Activated CD4-positive, alpha-beta T cell treated with anti-CD3 and anti-CD28 coated beads, Interleukin-2, amount 10 ng/mL, durations not matched to agents 7 days and 5 days (primary cell): ENCODE results near the gene ELK4. TPM values are rescaled to one million over a fixed set of nuclear protein-coding genes. Genes with fewer than 3 reads are reported as not detected.

Experiments used
- CTCF ChIA-PET: fragments of 350-600 bp; sonication (Branson Sonifier 250); formaldehyde crosslinking; loops from one replicate; lab custom pipeline; 2021; ENCODE audit warnings: antibody characterized with exemption; lab: Charles Lee
- POLR2A ChIA-PET: fragments of 350-600 bp; sonication (Branson Sonifier 250); formaldehyde crosslinking; loops from one replicate; lab custom pipeline; 2021; ENCODE audit warnings: antibody characterized with exemption; lab: Charles Lee
- DNase-seq: peaks from one replicate; pipeline ENCODE4 v3.0.0-alpha.2; 2020
- H3K27ac Mint-ChIP-seq: one replicate; pipeline ENCODE4 v1.8.0; 2021; ENCODE audit warnings: mild to moderate bottlenecking, moderate library complexity, mixed read lengths
- H3K27me3 Mint-ChIP-seq: one replicate; pipeline ENCODE4 v1.8.0; 2021; ENCODE audit warnings: mixed read lengths
- H3K36me3 Mint-ChIP-seq: one replicate; pipeline ENCODE4 v1.8.0; 2021; ENCODE audit warnings: low read depth, mixed read lengths
- H3K4me1 Mint-ChIP-seq: one replicate; pipeline ENCODE4 v1.8.0; 2021; ENCODE audit warnings: mixed read lengths
- H3K4me3 Mint-ChIP-seq: one replicate; pipeline ENCODE4 v1.8.0; 2021; ENCODE audit warnings: mild to moderate bottlenecking, moderate library complexity, mixed read lengths
- H3K9me3 Mint-ChIP-seq: one replicate; pipeline ENCODE4 v1.8.0; 2021; ENCODE audit warnings: mixed read lengths
- total RNA-seq, 2 experiments: library from RNA; stranded (reverse); gene quantifications; one replicate each; pipeline ENCODE4 v1.2.3, GENCODE V29; 2021

ELK4 gene
- 100 to 1,000 TPM in 1 of 2 experiments, 10 to 100 TPM in 1; 99.4 to 103 TPM for total RNA-seq

DNA sequence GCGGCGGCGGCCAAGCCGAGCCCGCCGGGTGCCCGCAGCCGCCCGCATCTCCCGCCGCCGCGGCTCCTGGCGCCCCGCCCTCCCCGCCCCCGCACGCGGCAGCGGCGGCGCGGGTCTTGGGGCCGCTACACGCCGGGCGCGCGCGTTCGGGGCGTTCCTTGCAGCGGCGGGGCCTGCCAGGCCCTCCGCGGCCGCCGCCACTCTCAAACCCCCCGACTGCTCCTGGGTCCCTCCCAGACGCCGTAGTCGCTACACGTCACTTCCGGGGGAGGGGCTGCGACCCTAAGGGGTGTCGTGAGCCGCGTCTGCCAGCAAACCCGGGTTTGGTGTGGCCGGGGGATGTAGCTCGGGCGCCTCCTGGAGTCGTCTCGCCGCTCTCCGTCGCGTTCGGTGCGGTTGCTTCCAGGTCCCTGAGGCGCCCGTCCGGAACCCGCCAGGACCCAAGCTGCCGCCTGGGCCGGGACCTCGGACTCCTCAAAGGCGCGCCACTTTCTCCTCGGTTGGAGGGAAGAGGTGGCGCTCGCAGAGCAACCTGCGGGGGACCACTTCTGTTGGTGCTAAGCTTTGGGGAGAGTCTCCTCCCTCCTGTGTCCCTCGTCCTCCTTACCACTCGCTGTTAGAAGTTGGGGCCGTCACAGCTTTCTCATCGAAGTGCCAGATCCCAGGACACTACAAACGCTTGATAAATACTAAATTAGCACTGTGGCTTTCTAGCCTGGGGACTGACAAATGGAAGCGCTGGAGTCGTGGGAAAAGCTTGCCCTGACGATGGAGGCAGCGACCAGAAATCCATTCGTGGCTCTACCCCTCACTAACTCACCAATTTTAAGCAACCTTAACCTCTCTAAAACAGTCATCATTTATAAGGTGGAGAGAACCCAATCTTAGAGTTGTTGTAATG, at the start of gene ELK4:
Gene ELK4 (minus strand): TSS at position 244 of the 901 bp plus-strand sequence. CDS start 8,129 bp downstream, outside the sequence.
- peak within 1 kb of the TSS; percentile 81 for H3K4me3 Mint-ChIP-seq
- ChIA-PET POLR2A (interaction anchor here (0.8 to 2.3 kb wide), 2 partner anchors 33 to 40 kb away, joined by 3 to 18 read pairs; no protein-coding TSS in a partner anchor), CTCF (interaction anchor here (0.6 to 7.8 kb wide), 18 partner anchors 10 to 511 kb away, joined by 3 to 105 read pairs (median 6); no protein-coding TSS in a partner anchor)
- peaks cover 7% of the 10 kb centered on the region for H3K27me3 Mint-ChIP-seq
- DNase-seq: peak; percentile 99
- H3K27ac Mint-ChIP-seq: peak within 1 kb of the TSS; percentile 95
- H3K36me3 Mint-ChIP-seq: peaks cover 25% of the 10 kb centered on the region
- H3K9me3 Mint-ChIP-seq: no peaks in the 10 kb centered on the region
- peaks cover 39% of the 10 kb centered on the region for H3K4me1 Mint-ChIP-seq

- CTCF ChIA-PET: no interaction called here
- H3K9me3 Mint-ChIP-seq: no peaks in the 10 kb centered on the region
- peaks cover 12% of the 10 kb centered on the region for H3K4me1 Mint-ChIP-seq
- no peak overlapping the region for H3K27ac Mint-ChIP-seq
- H3K27me3 Mint-ChIP-seq: peaks cover 29% of the 10 kb centered on the region
- DNase-seq: no peak
- POLR2A ChIA-PET: no interaction called here
- no peaks in the 10 kb centered on the region for H3K36me3 Mint-ChIP-seq
- H3K4me3 Mint-ChIP-seq: no peak overlapping the region
Observed at GRCh38 chr1:205681364-205681763, 49.6 kb upstream of the ELK4 start.

- peaks cover 32% of the 10 kb centered on the region for H3K27me3 Mint-ChIP-seq
- H3K36me3 Mint-ChIP-seq: no peaks in the 10 kb centered on the region
- H3K4me3 Mint-ChIP-seq: peak within 1 kb of the TSS; percentile 73
- peaks cover 12% of the 10 kb centered on the region for H3K4me1 Mint-ChIP-seq
- H3K27ac Mint-ChIP-seq: no peak within 1 kb of the TSS
- H3K9me3 Mint-ChIP-seq: no peaks in the 10 kb centered on the region
- DNase-seq: peak; percentile 35
- CTCF ChIA-PET: interaction anchor here (0.8 to 2.8 kb wide), 5 partner anchors 8 to 94 kb away, joined by 3 to 13 read pairs (median 5); no protein-coding TSS in a partner anchor
- POLR2A ChIA-PET: no interaction called here
Observed at GRCh38 chr1:205680073-205680851, 48.5 kb upstream of the ELK4 start, which contains the start of gene SLC45A3. Gene SLC45A3, minus strand, starts transcription at chr1:205680509. Its CDS starts 15,853 bp downstream, at chr1:205664656.

GRCh38 chr1:205678286-205679111, 46.7 kb upstream of the ELK4 start:
- Mint-ChIP-seq H3K36me3 (no peaks in the 10 kb centered on the region), H3K9me3 (no peaks in the 10 kb centered on the region), H3K4me3 (peak overlapping the region; percentile 73), H3K4me1 (peaks cover 12% of the 10 kb centered on the region), H3K27ac (no peak overlapping the region), H3K27me3 (peaks cover 32% of the 10 kb centered on the region)
- POLR2A ChIA-PET: no interaction called here
- CTCF ChIA-PET: interaction anchor here (1.1 to 2.8 kb wide), 7 partner anchors 10 to 87 kb away, joined by 3 to 13 read pairs (median 8); no protein-coding TSS in a partner anchor
- no peak for DNase-seq

DNA sequence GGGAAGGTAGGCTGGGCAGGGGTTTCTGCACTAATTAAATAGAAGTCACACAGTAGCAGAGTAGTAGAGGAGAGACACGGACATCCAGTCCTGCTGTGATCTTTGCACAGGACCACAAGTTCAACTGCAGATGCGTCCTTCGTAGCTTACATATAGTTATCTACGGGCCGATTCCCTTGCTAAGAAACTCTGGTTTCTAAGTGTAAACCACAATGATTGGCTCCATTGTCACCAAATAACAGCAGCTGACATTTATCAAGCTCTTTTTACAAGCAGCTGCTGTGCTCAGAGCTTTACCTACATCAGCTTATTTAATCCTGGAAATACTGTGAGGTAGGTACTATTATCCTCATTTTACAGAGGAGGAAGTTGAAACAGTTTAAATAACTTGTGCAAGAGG, 45.4 kb upstream of the ELK4 start:
- no peak for DNase-seq
- H3K4me3 Mint-ChIP-seq: no peak overlapping the region
- POLR2A ChIA-PET: no interaction called here
- H3K4me1 Mint-ChIP-seq: peaks cover 13% of the 10 kb centered on the region
- H3K27me3 Mint-ChIP-seq: peaks cover 28% of the 10 kb centered on the region
- no peak overlapping the region for H3K27ac Mint-ChIP-seq
- H3K9me3 Mint-ChIP-seq: no peaks in the 10 kb centered on the region
- CTCF ChIA-PET: interaction anchor here (0.6 to 2.2 kb wide), 6 partner anchors 10 to 504 kb away, joined by 3 to 8 read pairs (median 4); no protein-coding TSS in a partner anchor
- no peaks in the 10 kb centered on the region for H3K36me3 Mint-ChIP-seq

GRCh38 chr1:205676597-205676996, 44.8 kb upstream of the ELK4 start:
- no peaks in the 10 kb centered on the region for H3K9me3 Mint-ChIP-seq
- H3K4me3 Mint-ChIP-seq: no peak overlapping the region

GRCh38 chr1:205676002-205676401, 44.2 kb upstream of the ELK4 start:
- ChIA-PET POLR2A (no interaction called here), CTCF (interaction anchor here (0.8 kb wide), 1 partner anchor 99 kb away, joined by 3 read pairs; the partner anchor contains the start of gene RAB29)
- no peak for DNase-seq
- H3K36me3 Mint-ChIP-seq: no peaks in the 10 kb centered on the region
- no peak overlapping the region for H3K4me3 Mint-ChIP-seq
- peaks cover 19% of the 10 kb centered on the region for H3K27me3 Mint-ChIP-seq
- H3K4me1 Mint-ChIP-seq: peaks cover 16% of the 10 kb centered on the region
- H3K27ac Mint-ChIP-seq: no peak overlapping the region
- no peaks in the 10 kb centered on the region for H3K9me3 Mint-ChIP-seq

More at GRCh38 chr1:205676597-205676996, 44.8 kb upstream of the ELK4 start:
- DNase-seq: no peak
- ChIA-PET CTCF (interaction anchor here (0.8 to 2.2 kb wide), 4 partner anchors 10 to 99 kb away, joined by 3 to 8 read pairs (median 4); partner anchors contain the start of gene RAB29), POLR2A (no interaction called here)
- H3K27ac Mint-ChIP-seq: no peak overlapping the region
- H3K4me1 Mint-ChIP-seq: peaks cover 16% of the 10 kb centered on the region
- H3K36me3 Mint-ChIP-seq: no peaks in the 10 kb centered on the region
- H3K27me3 Mint-ChIP-seq: peaks cover 25% of the 10 kb centered on the region

- Mint-ChIP-seq H3K4me3 (no peak overlapping the region), H3K27me3 (peaks cover 13% of the 10 kb centered on the region), H3K9me3 (no peaks in the 10 kb centered on the region), H3K4me1 (peaks cover 12% of the 10 kb centered on the region), H3K27ac (no peak overlapping the region), H3K36me3 (no peaks in the 10 kb centered on the region)
- DNase-seq: no peak
- POLR2A ChIA-PET: no interaction called here
- CTCF ChIA-PET: no interaction called here
Observed at GRCh38 chr1:205675247-205675646, 43.4 kb upstream of the ELK4 start.

DNA sequence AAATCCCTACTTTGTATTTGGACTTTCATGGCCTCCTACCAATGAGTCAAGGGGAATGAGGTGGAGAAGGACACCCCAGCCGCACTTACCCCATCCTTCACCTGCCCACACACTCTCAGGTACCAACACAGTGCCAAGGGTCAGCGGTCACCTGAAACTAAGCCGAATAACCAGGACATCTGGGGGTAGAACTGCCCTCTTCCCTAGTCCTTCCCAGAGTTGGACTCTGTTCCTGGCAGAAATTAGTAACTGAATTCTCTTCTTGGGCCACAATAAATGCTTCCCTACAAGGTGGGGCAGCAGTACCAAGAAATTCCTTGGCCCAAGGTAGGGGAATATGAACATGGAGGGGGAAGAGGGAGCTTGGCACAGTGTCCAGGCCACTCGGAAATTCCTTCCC, 41.2 kb upstream of the ELK4 start:
- H3K27me3 Mint-ChIP-seq: peaks cover 11% of the 10 kb centered on the region
- POLR2A ChIA-PET: no interaction called here

GRCh38 chr1:205672395-205672889, 40.6 kb upstream of the ELK4 start:
- Mint-ChIP-seq H3K36me3 (no peaks in the 10 kb centered on the region), H3K27ac (no peak overlapping the region), H3K9me3 (no peaks in the 10 kb centered on the region), H3K4me1 (peaks cover 4% of the 10 kb centered on the region), H3K27me3 (peaks cover 11% of the 10 kb centered on the region), H3K4me3 (no peak overlapping the region)
- ChIA-PET CTCF (interaction anchor here (0.6 to 8.8 kb wide), 2 partner anchors 13 to 38 kb away, joined by 3 to 75 read pairs; no protein-coding TSS in a partner anchor), POLR2A (no interaction called here)
- no peak for DNase-seq

More for the DNA sequence above, 41.2 kb upstream of the ELK4 start:
- H3K9me3 Mint-ChIP-seq: no peaks in the 10 kb centered on the region
- DNase-seq: no peak
- H3K4me3 Mint-ChIP-seq: no peak overlapping the region
- no peak overlapping the region for H3K27ac Mint-ChIP-seq
- peaks cover 4% of the 10 kb centered on the region for H3K4me1 Mint-ChIP-seq
- CTCF ChIA-PET: interaction anchor here (0.6 to 8.8 kb wide), 2 partner anchors 14 to 38 kb away, joined by 3 to 75 read pairs; no protein-coding TSS in a partner anchor
- no peaks in the 10 kb centered on the region for H3K36me3 Mint-ChIP-seq

DNA sequence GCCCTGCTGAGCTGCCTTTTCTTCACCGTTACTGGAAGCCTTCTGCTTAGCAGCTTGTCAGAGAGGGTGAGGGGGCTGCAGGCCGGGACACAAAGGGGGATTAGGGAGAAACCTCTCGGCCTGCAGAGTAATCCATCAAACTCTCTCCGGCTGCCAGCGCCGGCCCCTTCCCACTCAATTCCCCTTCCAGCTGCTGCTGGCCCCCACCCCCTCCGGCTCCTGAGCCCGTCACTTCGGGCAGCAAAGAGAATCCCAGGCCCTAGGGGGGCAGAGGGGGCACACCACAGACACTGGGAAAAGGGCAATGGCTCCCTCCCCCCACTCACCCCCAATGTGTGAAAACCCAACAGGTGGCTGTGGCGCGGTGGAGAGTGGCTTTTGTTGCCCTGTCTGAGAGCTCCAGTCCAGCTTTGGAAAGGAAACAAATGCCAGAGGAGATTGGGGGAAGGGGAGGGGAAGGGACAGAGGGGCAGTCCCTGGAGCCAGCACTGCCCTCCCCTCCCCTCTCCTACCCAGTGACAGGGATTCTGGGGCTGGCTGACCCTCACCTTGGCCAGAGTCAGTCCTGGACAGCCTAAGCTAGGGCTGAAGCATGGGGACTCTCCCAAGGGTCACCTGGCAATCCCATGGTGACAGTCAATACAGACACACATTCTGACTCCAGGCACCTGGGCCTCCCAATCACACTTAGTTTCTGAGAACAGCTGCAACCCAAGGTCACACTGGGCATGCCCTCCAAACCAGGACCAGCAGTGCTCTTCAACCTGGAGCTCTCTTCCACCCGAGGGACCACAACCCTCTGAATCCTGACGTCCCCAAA, 39.0 kb upstream of the ELK4 start:
- H3K36me3 Mint-ChIP-seq: no peaks in the 10 kb centered on the region
- no peak overlapping the region for H3K27ac Mint-ChIP-seq
- H3K27me3 Mint-ChIP-seq: peaks cover 5% of the 10 kb centered on the region
- H3K9me3 Mint-ChIP-seq: no peaks in the 10 kb centered on the region
- peaks cover 4% of the 10 kb centered on the region for H3K4me1 Mint-ChIP-seq
- POLR2A ChIA-PET: no interaction called here
- DNase-seq: no peak
- H3K4me3 Mint-ChIP-seq: no peak overlapping the region
- CTCF ChIA-PET: interaction anchor here (0.6 to 8.8 kb wide), 2 partner anchors 12 to 16 kb away, joined by 4 to 75 read pairs; no protein-coding TSS in a partner anchor
